ENCODE results near the gene FAM118A. TPM values are rescaled to one million over a fixed set of nuclear protein-coding genes. Genes with fewer than 3 reads are reported as not detected.
A peak's percentile ranks its signal among the peaks of the same experiment; 100 is the strongest.

Gene FAM118A
- total RNA-seq, 6 experiments from 2014 or later = 5.6 to 43.0 (median 17.3) TPM

DNA sequence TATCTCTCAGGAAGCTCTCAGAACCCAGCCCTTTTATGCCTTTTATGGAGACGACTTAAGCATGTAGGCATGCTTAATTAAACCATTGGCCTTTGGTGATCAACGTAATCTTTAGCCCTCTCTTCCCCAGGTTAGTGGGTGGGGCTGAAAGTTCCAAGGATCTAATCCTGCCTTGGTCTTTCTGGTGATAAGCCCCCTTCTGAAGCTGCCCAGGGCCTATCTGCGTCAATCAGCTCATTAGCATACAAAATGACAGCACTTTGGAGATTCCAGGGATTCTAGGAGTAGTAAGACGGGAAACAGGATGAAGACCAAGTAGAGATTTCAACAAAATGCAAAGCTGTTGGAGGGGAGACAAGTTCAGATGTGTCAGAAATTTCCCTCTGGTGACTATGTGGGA is 3.1 kb downstream of the FAM118A start:
- WGBS (ENCODE audit: insufficient coverage, low coverage, low lambda C conversion rate, missing lambda C conversion rate) = 87% methylated on average over 3 of the region's 4 CpGs
- TF ChIP-seq, protein P1, sequence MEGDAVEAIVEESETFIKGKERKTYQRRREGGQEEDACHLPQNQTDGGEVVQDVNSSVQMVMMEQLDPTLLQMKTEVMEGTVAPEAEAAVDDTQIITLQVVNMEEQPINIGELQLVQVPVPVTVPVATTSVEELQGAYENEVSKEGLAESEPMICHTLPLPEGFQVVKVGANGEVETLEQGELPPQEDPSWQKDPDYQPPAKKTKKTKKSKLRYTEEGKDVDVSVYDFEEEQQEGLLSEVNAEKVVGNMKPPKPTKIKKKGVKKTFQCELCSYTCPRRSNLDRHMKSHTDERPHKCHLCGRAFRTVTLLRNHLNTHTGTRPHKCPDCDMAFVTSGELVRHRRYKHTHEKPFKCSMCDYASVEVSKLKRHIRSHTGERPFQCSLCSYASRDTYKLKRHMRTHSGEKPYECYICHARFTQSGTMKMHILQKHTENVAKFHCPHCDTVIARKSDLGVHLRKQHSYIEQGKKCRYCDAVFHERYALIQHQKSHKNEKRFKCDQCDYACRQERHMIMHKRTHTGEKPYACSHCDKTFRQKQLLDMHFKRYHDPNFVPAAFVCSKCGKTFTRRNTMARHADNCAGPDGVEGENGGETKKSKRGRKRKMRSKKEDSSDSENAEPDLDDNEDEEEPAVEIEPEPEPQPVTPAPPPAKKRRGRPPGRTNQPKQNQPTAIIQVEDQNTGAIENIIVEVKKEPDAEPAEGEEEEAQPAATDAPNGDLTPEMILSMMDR (IDR thresholded peaks at IDR 0.05) = no peak
- TF ChIP-seq POLR2A (IDR thresholded peaks at IDR 0.05) = no peak
- no peak overlapping the region for H3K27ac ChIP-seq
- intact Hi-C loops (cut with DNase I) = no loop called here
- no peak overlapping the region for H3K4me3 ChIP-seq
- H3K27me3 ChIP-seq = no peaks in the 10 kb centered on the region
- no peaks in the 10 kb centered on the region for H3K9me3 ChIP-seq
- no peak for DNase-seq
- H3K36me3 ChIP-seq = no peaks in the 10 kb centered on the region
- H3K4me1 ChIP-seq = peaks cover 0 to 17% (median 8%) of the 10 kb centered on the region in 4 donors
- no peak for ATAC-seq

GRCh38 chr22:45314054-45314721 is 4.5 kb downstream of the FAM118A start:
- Histone ChIP-seq H3K36me3 (no peaks in the 10 kb centered on the region), H3K4me3 (no peak overlapping the region), H3K9me3 (no peaks in the 10 kb centered on the region), H3K27ac (peak overlapping the region in 1 of 3 donors; percentile 51), H3K27me3 (no peaks in the 10 kb centered on the region), H3K4me1 (peaks cover 0 to 21% (median 7%) of the 10 kb centered on the region in 4 donors)
- WGBS (ENCODE audit: insufficient coverage, low coverage, low lambda C conversion rate, missing lambda C conversion rate) = 48% methylated on average over 8 of the region's 8 CpGs
- no peak for DNase-seq
- no peak for ATAC-seq
- TF ChIP-seq, protein P1 (IDR thresholded peaks at IDR 0.05) = no peak
- TF ChIP-seq POLR2A (IDR thresholded peaks at IDR 0.05) = no peak
- intact Hi-C loops (cut with DNase I) = no loop called here

- intact Hi-C loops (cut with DNase I) = no loop called here
- DNase-seq = no peak
- no peak for ATAC-seq
- H3K9me3 ChIP-seq = no peaks in the 10 kb centered on the region
- H3K4me3 ChIP-seq = no peak overlapping the region
- TF ChIP-seq, protein P1 (IDR thresholded peaks at IDR 0.05) = no peak
- no peak for TF ChIP-seq POLR2A (IDR thresholded peaks at IDR 0.05)
- H3K36me3 ChIP-seq = no peaks in the 10 kb centered on the region
- H3K4me1 ChIP-seq = peaks cover 0 to 21% (median 6%) of the 10 kb centered on the region in 4 donors
- WGBS (ENCODE audit: insufficient coverage, low coverage, low lambda C conversion rate, missing lambda C conversion rate) = 71% methylated on average over 6 of the region's 6 CpGs
- no peaks in the 10 kb centered on the region for H3K27me3 ChIP-seq
- H3K27ac ChIP-seq = peak overlapping the region in 1 of 3 donors; percentile 51
Measured at GRCh38 chr22:45314786-45315185, 5.1 kb downstream of the FAM118A start.

DNA sequence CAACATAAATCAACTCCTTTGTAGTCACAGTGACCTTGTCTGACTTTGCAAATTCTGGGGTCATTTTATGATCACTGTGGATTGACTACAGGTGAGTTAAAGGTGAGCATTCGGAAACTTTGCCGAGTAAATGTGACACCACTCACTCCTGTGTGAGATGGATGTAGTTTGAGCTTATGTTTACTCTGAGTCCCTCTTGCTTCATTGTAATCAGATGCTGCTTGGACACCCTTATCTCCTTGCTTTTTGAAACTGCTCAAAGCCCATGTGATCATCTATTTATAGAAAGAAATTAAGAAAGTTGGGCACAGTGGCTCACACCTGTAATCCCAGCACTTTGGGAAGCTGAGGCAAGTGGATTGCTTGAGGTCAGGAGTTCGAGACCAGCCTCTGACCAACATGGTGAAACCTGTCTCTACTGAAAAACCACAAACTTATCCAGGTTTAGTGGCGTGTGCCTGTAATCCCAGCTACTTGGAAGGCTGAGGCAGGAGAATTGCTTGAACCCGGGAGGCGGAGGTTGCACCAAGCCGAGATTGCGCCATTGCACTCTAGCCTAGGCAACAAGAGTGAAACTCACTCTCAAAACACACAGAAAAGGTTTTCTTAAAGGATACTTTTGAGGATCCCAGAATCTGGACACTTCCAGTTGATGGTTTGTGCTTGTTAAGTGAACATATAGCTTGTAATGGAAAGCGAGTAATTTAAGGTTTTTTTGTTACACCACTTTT is 7.2 kb downstream of the FAM118A start:
- Histone ChIP-seq H3K36me3 (no peaks in the 10 kb centered on the region), H3K4me3 (no peak overlapping the region), H3K27me3 (no peaks in the 10 kb centered on the region), H3K4me1 (peaks cover 0 to 32% (median 0%) of the 10 kb centered on the region in 4 donors), H3K9me3 (no peaks in the 10 kb centered on the region), H3K27ac (peak overlapping the region in 1 of 3 donors; percentile 63)
- TF ChIP-seq POLR2A (IDR thresholded peaks at IDR 0.05) = no peak
- TF ChIP-seq, protein P1 (IDR thresholded peaks at IDR 0.05) = no peak
- ATAC-seq (peak; percentile 46 to 70 (median 52)), DNase-seq (no peak)
- intact Hi-C loops (cut with DNase I) = no loop called here
- WGBS (ENCODE audit: insufficient coverage, low coverage, low lambda C conversion rate, missing lambda C conversion rate) = 51% methylated on average over 9 of the region's 9 CpGs

Measured in right lobe of liver (tissue), 6 donors.